BLaER1 (cell line): ENCODE data around the gene ATE1.

Experiments
- H3K27ac ChIP-seq: shearing (Covaris generic); formaldehyde crosslinking; 2 replicates; pipeline ENCODE4 v1.8.1; 2022
- H3K27me3 ChIP-seq: shearing (Covaris generic); formaldehyde crosslinking; 2 replicates; pipeline ENCODE4 v1.8.1; 2022
- H3K36me3 ChIP-seq: shearing (Covaris generic); formaldehyde crosslinking; 2 replicates; pipeline ENCODE4 v1.8.1; 2022
- H3K4me1 ChIP-seq: shearing (Covaris generic); formaldehyde crosslinking; 2 replicates; pipeline ENCODE4 v1.8.1; 2022
- H3K4me2 ChIP-seq: shearing (Covaris generic); formaldehyde crosslinking; 2 replicates; pipeline ENCODE4 v1.8.1; 2022
- H3K4me3 ChIP-seq: shearing (Covaris generic); formaldehyde crosslinking; 2 replicates; pipeline ENCODE4 v1.8.1; 2022
- H3K9ac ChIP-seq: shearing (Covaris generic); formaldehyde crosslinking; 2 replicates; pipeline ENCODE4 v1.8.1; 2022
- H3K9me3 ChIP-seq: shearing (Covaris generic); formaldehyde crosslinking; 2 replicates; pipeline ENCODE4 v1.8.1; 2022
- H4K20me1 ChIP-seq: shearing (Covaris generic); formaldehyde crosslinking; 2 replicates; pipeline ENCODE4 v1.8.1; 2022
- Cebpa-rat ChIP-seq: shearing (Covaris generic); IDR thresholded peaks from 2 replicates; pipeline ENCODE4 v1.8.1; 2022

The ATE1 gene

GRCh38 chr10:121904888-121905287, 22.9 kb downstream of the ATE1 start:
- Histone ChIP-seq H3K9ac (no peak overlapping the region), H3K36me3 (peaks cover 56% of the 10 kb centered on the region), H3K9me3 (no peaks in the 10 kb centered on the region), H3K4me1 (no peaks in the 10 kb centered on the region), H3K27ac (no peak overlapping the region), H3K4me3 (no peak overlapping the region), H3K27me3 (no peaks in the 10 kb centered on the region), H3K4me2 (no peak overlapping the region), H4K20me1 (no peaks in the 10 kb centered on the region)
- TF ChIP-seq Cebpa-rat: no peak

- no peak overlapping the region for H3K4me3 ChIP-seq
- H4K20me1 ChIP-seq: no peaks in the 10 kb centered on the region
- no peak overlapping the region for H3K9ac ChIP-seq
- no peaks in the 10 kb centered on the region for H3K4me1 ChIP-seq
- TF ChIP-seq Cebpa-rat: no peak
- no peak overlapping the region for H3K27ac ChIP-seq
- H3K9me3 ChIP-seq: no peaks in the 10 kb centered on the region
- no peak overlapping the region for H3K4me2 ChIP-seq
- peaks cover 54% of the 10 kb centered on the region for H3K36me3 ChIP-seq
- H3K27me3 ChIP-seq: no peaks in the 10 kb centered on the region
Measured at GRCh38 chr10:121900443-121901174, 27.2 kb downstream of the ATE1 start.

- no peak overlapping the region for H3K9ac ChIP-seq
- H3K4me2 ChIP-seq: no peak overlapping the region
- H3K27me3 ChIP-seq: no peaks in the 10 kb centered on the region
- TF ChIP-seq Cebpa-rat: no peak
- no peaks in the 10 kb centered on the region for H3K4me1 ChIP-seq
- H3K9me3 ChIP-seq: no peaks in the 10 kb centered on the region
- H3K36me3 ChIP-seq: peaks cover 59% of the 10 kb centered on the region
- no peaks in the 10 kb centered on the region for H4K20me1 ChIP-seq
- no peak overlapping the region for H3K4me3 ChIP-seq
- no peak overlapping the region for H3K27ac ChIP-seq
Measured at GRCh38 chr10:121899727-121900126, 28.1 kb downstream of the ATE1 start.

- H3K4me3 ChIP-seq: no peak overlapping the region
- no peaks in the 10 kb centered on the region for H3K4me1 ChIP-seq
- peaks cover 40% of the 10 kb centered on the region for H3K36me3 ChIP-seq
- H4K20me1 ChIP-seq: no peaks in the 10 kb centered on the region
- no peaks in the 10 kb centered on the region for H3K9me3 ChIP-seq
- H3K27me3 ChIP-seq: no peaks in the 10 kb centered on the region
- TF ChIP-seq Cebpa-rat: no peak
- no peak overlapping the region for H3K9ac ChIP-seq
- H3K4me2 ChIP-seq: no peak overlapping the region
- no peak overlapping the region for H3K27ac ChIP-seq
Measured at GRCh38 chr10:121891103-121891502, 36.7 kb downstream of the ATE1 start.

- no peaks in the 10 kb centered on the region for H4K20me1 ChIP-seq
- no peaks in the 10 kb centered on the region for H3K9me3 ChIP-seq
- H3K4me3 ChIP-seq: no peak overlapping the region
- H3K27ac ChIP-seq: no peak overlapping the region
- peaks cover 24% of the 10 kb centered on the region for H3K36me3 ChIP-seq
- no peak overlapping the region for H3K9ac ChIP-seq
- H3K27me3 ChIP-seq: no peaks in the 10 kb centered on the region
- no peak for TF ChIP-seq Cebpa-rat
- no peaks in the 10 kb centered on the region for H3K4me1 ChIP-seq
- H3K4me2 ChIP-seq: no peak overlapping the region
Measured at GRCh38 chr10:121889212-121889611, 38.6 kb downstream of the ATE1 start.

- H3K4me2 ChIP-seq: no peak overlapping the region
- peaks cover 17% of the 10 kb centered on the region for H3K36me3 ChIP-seq
- no peak for TF ChIP-seq Cebpa-rat
- no peak overlapping the region for H3K27ac ChIP-seq
- H3K27me3 ChIP-seq: no peaks in the 10 kb centered on the region
- no peak overlapping the region for H3K4me3 ChIP-seq
- no peak overlapping the region for H3K9ac ChIP-seq
- no peaks in the 10 kb centered on the region for H3K4me1 ChIP-seq
- no peaks in the 10 kb centered on the region for H4K20me1 ChIP-seq
- no peaks in the 10 kb centered on the region for H3K9me3 ChIP-seq
Measured at GRCh38 chr10:121886997-121887622, 40.7 kb downstream of the ATE1 start.

GRCh38 chr10:121886181-121886580, 41.6 kb downstream of the ATE1 start:
- no peak for TF ChIP-seq Cebpa-rat
- Histone ChIP-seq H3K9ac (no peak overlapping the region), H4K20me1 (no peaks in the 10 kb centered on the region), H3K4me3 (no peak overlapping the region), H3K9me3 (no peaks in the 10 kb centered on the region), H3K27me3 (no peaks in the 10 kb centered on the region), H3K4me2 (no peak overlapping the region), H3K27ac (no peak overlapping the region), H3K4me1 (peaks cover 2% of the 10 kb centered on the region; the same call in 1 of the 2 replicates), H3K36me3 (peaks cover 16% of the 10 kb centered on the region)

GRCh38 chr10:121880895-121881294, 46.9 kb downstream of the ATE1 start:
- Histone ChIP-seq H3K36me3 (peaks cover 26% of the 10 kb centered on the region), H3K4me1 (peaks cover 6% of the 10 kb centered on the region; the same call in 1 of the 2 replicates), H3K4me3 (no peak overlapping the region), H3K9ac (no peak overlapping the region), H3K9me3 (no peaks in the 10 kb centered on the region), H3K4me2 (no peak overlapping the region), H4K20me1 (no peaks in the 10 kb centered on the region), H3K27me3 (no peaks in the 10 kb centered on the region), H3K27ac (no peak overlapping the region)
- TF ChIP-seq Cebpa-rat: no peak

- H3K27me3 ChIP-seq: no peaks in the 10 kb centered on the region
- H3K4me1 ChIP-seq: peaks cover 6% of the 10 kb centered on the region; the same call in 1 of the 2 replicates
- H4K20me1 ChIP-seq: no peaks in the 10 kb centered on the region
- no peak for TF ChIP-seq Cebpa-rat
- H3K36me3 ChIP-seq: peaks cover 33% of the 10 kb centered on the region
- H3K4me2 ChIP-seq: no peak overlapping the region
- no peak overlapping the region for H3K4me3 ChIP-seq
- no peak overlapping the region for H3K27ac ChIP-seq
- no peaks in the 10 kb centered on the region for H3K9me3 ChIP-seq
- H3K9ac ChIP-seq: no peak overlapping the region
Measured at GRCh38 chr10:121879476-121879875, 48.4 kb downstream of the ATE1 start.

- no peak for TF ChIP-seq Cebpa-rat
- Histone ChIP-seq H3K4me3 (no peak overlapping the region), H3K9me3 (no peaks in the 10 kb centered on the region), H3K27ac (no peak overlapping the region), H3K9ac (no peak overlapping the region), H3K4me2 (no peak overlapping the region), H4K20me1 (no peaks in the 10 kb centered on the region), H3K36me3 (peaks cover 31% of the 10 kb centered on the region), H3K4me1 (no peaks in the 10 kb centered on the region), H3K27me3 (no peaks in the 10 kb centered on the region)
Measured at GRCh38 chr10:121873236-121873635, 54.6 kb downstream of the ATE1 start.
